Lung (tissue), 12 donors: ENCODE data around the gene UNC5B. TPM values are rescaled to one million over a fixed set of nuclear protein-coding genes. Genes with fewer than 3 reads are reported as not detected.
A peak's percentile ranks its signal among the peaks of the same experiment; 100 is the strongest.

ENCODE experiments used
- ATAC-seq: fragments of 200-7000 bp; cut with Tn5 transposase; one replicate; pipeline ENCODE4 v1.9.1; 2020; ENCODE audit warnings: moderate number of reproducible peaks; ENCODE audit not compliant: insufficient read depth, low FRiP score
- DNase-seq, 3 donors: peaks; one replicate each; pipeline ENCODE4 v3.0.0-alpha.2; 2013 to 2017
- H3K27ac ChIP-seq, 2 donors: one replicate each; pipeline ENCODE4 v1.5.1; 2013; ENCODE audit warnings: mild to moderate bottlenecking in 2 of 2, moderate library complexity in 2 of 2, control low read depth in 1 of 2, inconsistent platforms in 1 of 2, low read depth in 1 of 2, low read length in 1 of 2
- H3K27me3 ChIP-seq, 3 donors: one replicate each; pipeline ENCODE4 v1.5.1; 2013; ENCODE audit warnings: low read length in 2 of 3; ENCODE audit not compliant: control insufficient read depth in 3 of 3, insufficient read depth in 3 of 3
- H3K36me3 ChIP-seq, 4 donors: one replicate each; pipeline ENCODE4 v1.5.1; 2013; ENCODE audit warnings: low read length in 4 of 4, mild to moderate bottlenecking in 1 of 4, moderate library complexity in 1 of 4; ENCODE audit not compliant: control insufficient read depth in 4 of 4, insufficient read depth in 4 of 4
- H3K4me1 ChIP-seq, 5 donors: one replicate each; pipeline ENCODE4 v1.5.1; 2013; ENCODE audit warnings: low read length in 5 of 5, mild to moderate bottlenecking in 2 of 5, moderate library complexity in 1 of 5; ENCODE audit not compliant: control insufficient read depth in 5 of 5, insufficient read depth in 5 of 5
- H3K4me3 ChIP-seq: one replicate; pipeline ENCODE4 v1.5.1; 2013; ENCODE audit warnings: mild to moderate bottlenecking, control low read depth, moderate library complexity
- H3K9ac ChIP-seq, 2 donors: one replicate each; pipeline ENCODE4 v1.5.1; 2013; ENCODE audit warnings: low read length in 2 of 2, control low read depth in 1 of 2; ENCODE audit not compliant: insufficient read depth in 1 of 2
- H3K9me3 ChIP-seq, 4 donors: one replicate each; pipeline ENCODE4 v1.5.1; 2013; ENCODE audit warnings: low read length in 3 of 4, mild to moderate bottlenecking in 1 of 4, moderate library complexity in 1 of 4; ENCODE audit not compliant: control insufficient read depth in 4 of 4, insufficient read depth in 3 of 4
- CTCF ChIP-seq: IDR thresholded peaks from 2 replicates; pipeline ENCODE4 v1.5.1; 2012; ENCODE audit warnings: mild to moderate bottlenecking; ENCODE audit errors: control extremely low read depth, extremely low read depth
- WGBS, 2 donors: extraction: QIAGEN DNeasy Blood & Tissue Kit; methylation state at CpG; one replicate each; pipeline ENCODE4 v1.1.7; 2013; 5-methylcytosine and 5-hydroxymethylcytosine counted together
- polyA plus RNA-seq, 2 donors: library from polyadenylated mRNA; stranded (reverse); fragments of 200-250 nt; gene quantifications; one replicate each; pipeline ENCODE4 v1.2.1, GENCODE V29; 2013
- total RNA-seq, 2 donors: library from RNA; depleted of rRNA in 1 of 2; stranded (reverse); fragments of >200 nt in 1 of 2; gene quantifications; one replicate each; pipeline ENCODE4 v1.2.1, GENCODE V29; 2014 to 2021
- donor health status: control.
- donor health status: control.
- donor health status: Bipolar disorder and iron deficiency.
- donor health status: healthy.
- donor health status: DM: yes; HTN: yes; CAD: no.

The UNC5B gene
- total and polyA plus RNA-seq, 4 donors = 4.4 to 23.8 (median 8.3) TPM

- WGBS, 2 donors = 45 to 58% methylated on average over 17 of the region's 17 CpGs
- TF ChIP-seq CTCF = no peak
- no peak for ATAC-seq
- Histone ChIP-seq H3K36me3 (peaks cover 0 to 1% (median 0%) of the 10 kb centered on the region in 4 donors), H3K27me3 (no peaks in the 10 kb centered on the region), H3K4me1 (peaks cover 4 to 47% (median 25%) of the 10 kb centered on the region in 5 donors), H3K9me3 (no peaks in the 10 kb centered on the region), H3K9ac (no peak overlapping the region), H3K4me3 (no peak overlapping the region), H3K27ac (no peak overlapping the region)
- peak; percentile 86 to 96 (median 92) for DNase-seq
These were observed 43.7 kb downstream of the UNC5B start for GRCh38 chr10:71255808-71256660.

GRCh38 chr10:71256661-71257318, 44.4 kb downstream of the UNC5B start:
- no peak overlapping the region for H3K9ac ChIP-seq

GRCh38 chr10:71257319-71257997, 45.1 kb downstream of the UNC5B start:
- peaks cover 9 to 48% (median 26%) of the 10 kb centered on the region in 5 donors for H3K4me1 ChIP-seq
- no peaks in the 10 kb centered on the region for H3K9me3 ChIP-seq
- no peak overlapping the region for H3K4me3 ChIP-seq
- 81 to 87% methylated on average over 11 of the region's 11 CpGs for WGBS, 2 donors
- DNase-seq (no peak), ATAC-seq (no peak)
- H3K36me3 ChIP-seq = peaks cover 0 to 1% (median 0%) of the 10 kb centered on the region in 4 donors
- H3K27me3 ChIP-seq = no peaks in the 10 kb centered on the region
- TF ChIP-seq CTCF = no peak
- no peak overlapping the region for H3K27ac ChIP-seq
- no peak overlapping the region for H3K9ac ChIP-seq

More at GRCh38 chr10:71256661-71257318, 44.4 kb downstream of the UNC5B start:
- Histone ChIP-seq H3K27me3 (no peaks in the 10 kb centered on the region), H3K36me3 (peaks cover 0 to 1% (median 0%) of the 10 kb centered on the region in 4 donors), H3K9me3 (no peaks in the 10 kb centered on the region), H3K27ac (no peak overlapping the region), H3K4me1 (peaks cover 4 to 48% (median 29%) of the 10 kb centered on the region in 5 donors), H3K4me3 (no peak overlapping the region)
- TF ChIP-seq CTCF = no peak
- no peak for DNase-seq
- ATAC-seq = no peak
- 42 to 72% methylated on average over 8 of the region's 8 CpGs for WGBS, 2 donors
